AG09319 (cell line): ENCODE measurements around the gene SERPINB10.

Experiments used
- DNase-seq: peaks from one replicate; pipeline ENCODE4 v3.0.0-alpha.2; 2010; ENCODE audit warnings: low read depth; ENCODE audit errors: extremely low read depth
- CTCF ChIP-seq: IDR thresholded peaks from 2 replicates; pipeline ENCODE4 v1.5.1; 2011; ENCODE audit warnings: low read depth, mild to moderate bottlenecking, inconsistent platforms, low read length, moderate library complexity

SERPINB10 gene

GRCh38 chr18:63907664-63908063, at the start of gene SERPINB10:
Gene SERPINB10 (plus strand): TSS chr18:63907958. CDS start chr18:63915511, 7,553 bp downstream.
- no peak for TF ChIP-seq CTCF
- no peak for DNase-seq

- DNase-seq: no peak
- no peak for TF ChIP-seq CTCF
Observed at GRCh38 chr18:63858456-63858855, 49.3 kb upstream of the SERPINB10 start.

- DNase-seq: no peak
- no peak for TF ChIP-seq CTCF
Observed at GRCh38 chr18:63859781-63860475, 47.8 kb upstream of the SERPINB10 start.

GRCh38 chr18:63860531-63860930, 47.2 kb upstream of the SERPINB10 start:
- TF ChIP-seq CTCF: no peak
- DNase-seq: no peak

- no peak for TF ChIP-seq CTCF
- no peak for DNase-seq
Observed at GRCh38 chr18:63867368-63868125, 40.2 kb upstream of the SERPINB10 start.

- TF ChIP-seq CTCF: no peak
- no peak for DNase-seq
Observed at GRCh38 chr18:63868546-63868945, 39.2 kb upstream of the SERPINB10 start.

GRCh38 chr18:63869374-63869773, 38.4 kb upstream of the SERPINB10 start:
- no peak for TF ChIP-seq CTCF
- DNase-seq: no peak
